ENCODE measurements around the gene FAM111B.
A peak's percentile ranks its signal among the peaks of the same experiment; 100 is the strongest.

FAM111B gene

DNA sequence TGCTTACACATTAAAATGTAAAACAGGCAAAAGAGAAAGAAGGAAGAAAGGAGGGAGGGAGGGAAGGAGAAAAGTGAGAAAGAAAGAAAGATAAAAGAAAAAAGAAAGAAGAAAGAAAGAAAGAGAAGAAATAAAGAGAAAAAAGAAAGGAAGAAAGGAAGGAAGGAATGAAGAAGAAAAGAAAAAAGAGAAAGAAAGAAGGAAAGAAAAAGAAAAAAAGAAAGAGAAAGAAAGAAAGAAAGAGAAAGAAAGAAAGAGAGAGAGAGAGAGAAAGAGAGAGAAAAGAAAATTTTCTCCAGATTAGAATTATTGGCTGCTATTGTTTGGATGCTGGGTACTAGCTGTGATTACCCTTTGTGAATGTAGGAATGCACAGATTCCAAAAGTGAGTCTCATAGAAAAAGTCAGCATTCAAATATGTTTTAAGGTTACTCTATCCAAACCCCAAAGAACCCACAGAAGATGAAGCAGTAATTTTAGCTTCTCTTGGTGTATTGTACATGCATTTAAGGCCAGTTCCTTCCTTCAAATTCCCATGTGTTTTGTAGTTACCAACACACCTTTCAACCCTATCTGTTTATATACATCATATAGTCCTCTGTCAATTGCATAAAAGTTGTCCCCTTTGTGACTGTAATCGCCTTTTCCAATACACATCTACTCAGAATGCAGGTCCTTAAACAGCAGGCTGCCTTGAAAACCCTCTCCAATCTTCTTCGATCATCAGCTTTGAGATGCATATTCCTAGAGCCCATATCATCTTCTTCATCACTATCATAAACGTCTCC, 34.8 kb downstream of the FAM111B start:
- Histone ChIP-seq H3K4me3 (ENCODE audit: low read length in 2 of 2) (peak overlapping the region in 1 of 2 donors; percentile 57), H3K27me3 (ENCODE audit: control insufficient read depth in 3 of 3, insufficient read depth in 3 of 3, low read depth in 1 of 3, low read length in 3 of 3) (peaks cover 0 to 9% (median 0%) of the 10 kb centered on the region in 3 experiments), H2BK120ac (ENCODE audit: low read depth, low read length) (no peak overlapping the region), H3K18ac (ENCODE audit: low read length) (no peak overlapping the region), H4K91ac (ENCODE audit: low read depth, low read length, poor library complexity) (no peak overlapping the region), H3K27ac (replicated peaks; ENCODE audit: low read length) (no peak overlapping the region), H2BK5ac (ENCODE audit: low read length) (peak overlapping the region; percentile 57), H2BK15ac (ENCODE audit: low read length) (no peak overlapping the region), H2BK12ac (ENCODE audit: low read length) (no peak overlapping the region), H3K9ac (ENCODE audit: low read depth, low read length, poor library complexity) (no peak overlapping the region), H3K4ac (ENCODE audit: low read length) (no peak overlapping the region), H4K8ac (ENCODE audit: low read depth, low read length) (no peak overlapping the region), H3K4me2 (ENCODE audit: insufficient read depth, low read length, poor library complexity, severe bottlenecking) (peak overlapping the region; percentile 77), H3K79me1 (ENCODE audit: low read depth, low read length) (no peaks in the 10 kb centered on the region), H2AK5ac (ENCODE audit: low read depth, low read length) (no peak overlapping the region), H3K4me1 (ENCODE audit: control insufficient read depth in 2 of 2, insufficient read depth in 1 of 2, low read depth in 1 of 2, low read length in 2 of 2) (peaks cover 4 to 5% of the 10 kb centered on the region in 2 donors), H3K36me3 (replicated peaks in 1 of 2; ENCODE audit: control insufficient read depth in 2 of 2, insufficient read depth in 2 of 2, low read length in 2 of 2) (peaks cover 0 to 6% of the 10 kb centered on the region in 2 donors), H3K14ac (ENCODE audit: low read length) (no peak overlapping the region), H2AFZ (ENCODE audit: low read length) (peak overlapping the region; percentile 96), H3K9me3 (replicated peaks in 1 of 2; ENCODE audit: control insufficient read depth in 2 of 2, insufficient read depth in 1 of 2, low read depth in 1 of 2, low read length in 2 of 2) (no peaks in the 10 kb centered on the region), H3K23ac (ENCODE audit: low read depth, low read length, poor library complexity) (no peak overlapping the region)
- no peak for DNase-seq (ENCODE audit: low spot score)
- no CpG with 5 or more reads among the region's 3 CpGs for WGBS, 2 donors (ENCODE audit: extremely low coverage in 2 of 2, insufficient read length in 2 of 2, insufficient replicate concordance in 1 of 2)

DNA sequence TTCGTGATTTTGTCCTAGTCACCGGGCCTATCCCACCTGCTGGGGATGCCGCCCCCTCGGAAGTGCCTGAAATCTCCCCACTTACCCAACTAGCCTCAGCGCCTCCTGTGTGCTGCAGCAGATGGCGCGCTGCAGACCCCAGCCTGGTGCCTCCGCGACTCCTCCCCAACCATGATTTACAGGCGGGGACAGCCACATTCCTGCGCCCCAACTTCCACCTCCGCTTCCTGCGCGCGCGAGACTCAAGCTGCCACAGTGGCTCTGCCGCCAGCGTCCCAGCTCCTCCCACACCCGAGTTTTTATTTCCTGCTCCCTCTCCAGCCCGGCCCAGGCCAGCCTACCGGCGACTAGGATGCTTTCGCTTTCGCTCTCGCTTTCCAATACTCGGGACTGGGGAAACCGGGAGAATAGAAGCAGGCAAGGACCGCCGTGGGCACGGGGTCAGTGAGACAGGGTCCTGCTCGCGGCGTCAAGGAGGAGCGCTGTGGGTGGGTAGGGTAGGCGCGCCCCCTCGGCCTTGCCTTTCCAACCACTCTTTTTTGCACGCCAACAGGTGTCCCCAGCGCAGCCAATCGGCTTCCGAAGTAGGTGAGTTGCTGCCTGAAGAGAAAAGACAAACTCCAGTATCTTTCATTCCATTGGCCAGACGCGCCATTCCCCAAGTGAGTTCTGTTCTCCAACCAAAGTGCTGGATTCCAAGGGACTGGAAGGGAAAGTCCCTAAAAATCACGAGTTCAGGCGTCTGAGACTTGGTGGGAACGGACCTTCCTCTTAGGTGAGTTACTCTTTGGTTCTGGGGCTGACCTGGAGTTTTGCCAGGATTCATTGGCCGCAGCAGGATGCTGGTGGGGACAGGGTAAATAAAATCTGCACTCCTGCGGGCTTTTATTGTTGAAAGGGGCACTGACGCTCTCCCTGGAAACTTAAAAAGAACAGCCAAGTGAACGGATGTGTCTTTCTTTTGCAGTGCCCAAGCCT, 35.8 kb downstream of the FAM111B start, which contains the start of gene FAM111A:
Gene FAM111A, plus strand, starts transcription at position 327 of the 978 bp plus-strand sequence. CDS start 6,017 bp downstream, outside the sequence.
- H3K4me2 ChIP-seq (ENCODE audit: insufficient read depth, low read length, poor library complexity, severe bottlenecking), result peak within 1 kb of the TSS; percentile 77

DNA sequence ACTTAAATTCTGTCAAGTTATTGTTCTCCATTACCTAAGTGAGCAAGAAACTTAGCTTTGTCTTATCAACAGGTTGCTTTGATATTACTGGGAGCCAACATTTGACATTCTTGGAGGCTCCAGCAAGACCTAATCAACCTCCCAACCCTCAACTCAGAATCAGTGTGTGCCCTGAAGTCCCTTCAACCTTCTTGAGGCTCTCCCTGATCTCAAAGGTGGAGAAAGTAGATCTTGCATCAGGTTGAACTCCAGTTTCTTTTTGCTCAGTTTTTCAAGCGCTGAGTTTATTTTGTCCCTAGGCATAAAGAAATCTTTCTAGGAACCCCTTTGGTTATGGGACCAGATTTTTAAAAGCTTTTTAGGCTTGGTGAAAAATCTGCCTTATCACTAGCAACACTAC, 37.1 kb downstream of the FAM111B start:
- Histone ChIP-seq H4K8ac (ENCODE audit: low read depth, low read length) (no peak overlapping the region), H3K9ac (ENCODE audit: low read depth, low read length, poor library complexity) (no peak overlapping the region), H2AK5ac (ENCODE audit: low read depth, low read length) (no peak overlapping the region), H2BK120ac (ENCODE audit: low read depth, low read length) (no peak overlapping the region), H3K27ac (replicated peaks; ENCODE audit: low read length) (no peak overlapping the region), H3K36me3 (replicated peaks in 1 of 2; ENCODE audit: control insufficient read depth in 2 of 2, insufficient read depth in 2 of 2, low read length in 2 of 2) (peaks cover 0 to 17% of the 10 kb centered on the region in 2 donors), H3K27me3 (ENCODE audit: control insufficient read depth in 3 of 3, insufficient read depth in 3 of 3, low read depth in 1 of 3, low read length in 3 of 3) (peaks cover 0 to 9% (median 0%) of the 10 kb centered on the region in 3 experiments), H3K4ac (ENCODE audit: low read length) (no peak overlapping the region), H2BK12ac (ENCODE audit: low read length) (no peak overlapping the region), H3K9me3 (replicated peaks in 1 of 2; ENCODE audit: control insufficient read depth in 2 of 2, insufficient read depth in 1 of 2, low read depth in 1 of 2, low read length in 2 of 2) (no peaks in the 10 kb centered on the region), H2BK15ac (ENCODE audit: low read length) (no peak overlapping the region), H3K79me1 (ENCODE audit: low read depth, low read length) (no peaks in the 10 kb centered on the region), H3K18ac (ENCODE audit: low read length) (no peak overlapping the region), H2BK5ac (ENCODE audit: low read length) (no peak overlapping the region), H3K4me3 (ENCODE audit: low read length in 2 of 2) (no peak overlapping the region), H3K4me2 (ENCODE audit: insufficient read depth, low read length, poor library complexity, severe bottlenecking) (no peak overlapping the region), H3K4me1 (ENCODE audit: control insufficient read depth in 2 of 2, insufficient read depth in 1 of 2, low read depth in 1 of 2, low read length in 2 of 2) (peaks cover 4 to 5% of the 10 kb centered on the region in 2 donors), H3K23ac (ENCODE audit: low read depth, low read length, poor library complexity) (no peak overlapping the region), H2AFZ (ENCODE audit: low read length) (no peak overlapping the region), H3K14ac (ENCODE audit: low read length) (no peak overlapping the region), H4K91ac (ENCODE audit: low read depth, low read length, poor library complexity) (no peak overlapping the region)
- no peak for DNase-seq (ENCODE audit: low spot score)
- WGBS, 2 donors (ENCODE audit: extremely low coverage in 2 of 2, insufficient read length in 2 of 2, insufficient replicate concordance in 1 of 2), result no CpG with 5 or more reads among the region's 1 CpG

More for the DNA sequence above, 35.8 kb downstream of the FAM111B start, which contains the start of gene FAM111A:
- Histone ChIP-seq H2BK120ac (ENCODE audit: low read depth, low read length) (no peak within 1 kb of the TSS), H3K23ac (ENCODE audit: low read depth, low read length, poor library complexity) (peak within 1 kb of the TSS; percentile 61), H3K4me1 (ENCODE audit: control insufficient read depth in 2 of 2, insufficient read depth in 1 of 2, low read depth in 1 of 2, low read length in 2 of 2) (peaks cover 4 to 5% of the 10 kb centered on the region in 2 donors), H3K27ac (replicated peaks; ENCODE audit: low read length) (peak within 1 kb of the TSS; percentile 44), H2AFZ (ENCODE audit: low read length) (peak within 1 kb of the TSS; percentile 96), H3K9me3 (replicated peaks in 1 of 2; ENCODE audit: control insufficient read depth in 2 of 2, insufficient read depth in 1 of 2, low read depth in 1 of 2, low read length in 2 of 2) (no peaks in the 10 kb centered on the region), H2BK15ac (ENCODE audit: low read length) (peak within 1 kb of the TSS; percentile 73), H3K4ac (ENCODE audit: low read length) (no peak within 1 kb of the TSS), H3K79me1 (ENCODE audit: low read depth, low read length) (no peaks in the 10 kb centered on the region), H2BK5ac (ENCODE audit: low read length) (peak within 1 kb of the TSS; percentile 57), H3K4me3 (ENCODE audit: low read length in 2 of 2) (peak within 1 kb of the TSS; percentile 57 to 88), H3K9ac (ENCODE audit: low read depth, low read length, poor library complexity) (peak within 1 kb of the TSS; percentile 64), H3K36me3 (replicated peaks in 1 of 2; ENCODE audit: control insufficient read depth in 2 of 2, insufficient read depth in 2 of 2, low read length in 2 of 2) (peaks cover 0 to 12% of the 10 kb centered on the region in 2 donors), H3K27me3 (ENCODE audit: control insufficient read depth in 3 of 3, insufficient read depth in 3 of 3, low read depth in 1 of 3, low read length in 3 of 3) (peaks cover 0 to 9% (median 0%) of the 10 kb centered on the region in 3 experiments), H3K14ac (ENCODE audit: low read length) (no peak within 1 kb of the TSS), H2BK12ac (ENCODE audit: low read length) (no peak within 1 kb of the TSS), H4K8ac (ENCODE audit: low read depth, low read length) (no peak within 1 kb of the TSS), H2AK5ac (ENCODE audit: low read depth, low read length) (no peak within 1 kb of the TSS), H3K18ac (ENCODE audit: low read length) (peak within 1 kb of the TSS; percentile 93), H4K91ac (ENCODE audit: low read depth, low read length, poor library complexity) (peak within 1 kb of the TSS; percentile 22)
- peak; percentile 57 for DNase-seq (ENCODE audit: low spot score)
- WGBS, 2 donors (ENCODE audit: extremely low coverage in 2 of 2, insufficient read length in 2 of 2, insufficient replicate concordance in 1 of 2), result no CpG with 5 or more reads among the region's 50 CpGs
